HCT116 (cell line): Measurements from ENCODE around the gene YKT6.

ENCODE experiments used
- CTCF ChIP-seq, 3 experiments: fragments of 200-600 bp in 1 of 3; sonication (generic) in 1 of 3; IDR thresholded peaks in 2 of 3; conservative IDR thresholded peaks in 1 of 3; 2 replicates each; pipeline ENCODE4 v1.5.1; 2012 to 2017; ENCODE audit warnings: low read depth in 2 of 3, low read length in 2 of 3, antibody characterized with exemption in 1 of 3, borderline replicate concordance in 1 of 3, control low read depth in 1 of 3, mild to moderate bottlenecking in 1 of 3, mixed read lengths in 1 of 3, mixed run types in 1 of 3, moderate library complexity in 1 of 3; ENCODE audit not compliant: insufficient read depth in 1 of 3
- POLR2A ChIP-seq: IDR thresholded peaks from 2 replicates; pipeline ENCODE4 v1.7.0; 2011; ENCODE audit warnings: borderline replicate concordance; ENCODE audit not compliant: insufficient read depth, insufficient read length; ENCODE audit errors: extremely low read depth
- REST ChIP-seq: IDR thresholded peaks from 2 replicates; pipeline ENCODE4 v1.6.1; 2012; ENCODE audit warnings: low read depth
- SIN3A ChIP-seq: IDR thresholded peaks from 2 replicates; pipeline ENCODE4 v1.6.1; 2012; ENCODE audit warnings: low read depth
- SRF ChIP-seq: IDR thresholded peaks from 2 replicates; pipeline ENCODE4 v1.6.1; 2012; ENCODE audit warnings: low read depth

DNA sequence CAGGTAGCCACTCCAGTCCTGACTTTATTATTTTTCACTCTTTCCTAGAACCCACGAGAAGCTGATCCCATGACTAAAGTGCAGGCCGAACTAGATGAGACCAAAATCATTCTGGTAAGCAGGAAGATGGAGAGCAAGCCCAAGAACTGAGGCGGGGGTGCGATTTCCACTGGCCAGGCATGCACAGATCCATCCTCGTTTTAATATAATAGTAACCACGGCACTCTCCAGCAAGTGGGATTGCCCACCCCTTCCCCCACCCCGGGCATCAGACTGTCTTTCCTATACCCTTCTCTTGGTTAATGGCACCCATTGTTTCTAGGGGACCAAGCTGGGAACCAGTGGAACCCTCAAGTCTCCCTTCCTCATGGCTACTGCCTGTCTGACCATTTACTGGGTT lies 7.3 kb downstream of the YKT6 start:
- TF ChIP-seq REST = no peak
- TF ChIP-seq SIN3A = no peak
- TF ChIP-seq CTCF (IDR thresholded peaks at IDR 0.05 in 2 of 3, conservative IDR thresholded peaks at IDR 0.05 in 1 of 3; ENCODE audit: borderline replicate concordance in 1 of 3, insufficient read depth in 1 of 3, low read depth in 2 of 3, low read length in 2 of 3) = no peak
- no peak for TF ChIP-seq SRF
- no peak for TF ChIP-seq POLR2A
